ENCODE data around the gene STMN1. TPM values are rescaled to one million over a fixed set of nuclear protein-coding genes. Genes with fewer than 3 reads are reported as not detected.

The STMN1 gene
- total and polyA plus RNA-seq, 2 of the 8 experiments (the other 6 are each of a cell fraction or from before 2014, with no cell fraction given): 116 to 564 TPM

GRCh38 chr1:25899792-25900191 lies 6.4 kb downstream of the STMN1 start (continued):
- TF ChIP-seq, protein P1, sequence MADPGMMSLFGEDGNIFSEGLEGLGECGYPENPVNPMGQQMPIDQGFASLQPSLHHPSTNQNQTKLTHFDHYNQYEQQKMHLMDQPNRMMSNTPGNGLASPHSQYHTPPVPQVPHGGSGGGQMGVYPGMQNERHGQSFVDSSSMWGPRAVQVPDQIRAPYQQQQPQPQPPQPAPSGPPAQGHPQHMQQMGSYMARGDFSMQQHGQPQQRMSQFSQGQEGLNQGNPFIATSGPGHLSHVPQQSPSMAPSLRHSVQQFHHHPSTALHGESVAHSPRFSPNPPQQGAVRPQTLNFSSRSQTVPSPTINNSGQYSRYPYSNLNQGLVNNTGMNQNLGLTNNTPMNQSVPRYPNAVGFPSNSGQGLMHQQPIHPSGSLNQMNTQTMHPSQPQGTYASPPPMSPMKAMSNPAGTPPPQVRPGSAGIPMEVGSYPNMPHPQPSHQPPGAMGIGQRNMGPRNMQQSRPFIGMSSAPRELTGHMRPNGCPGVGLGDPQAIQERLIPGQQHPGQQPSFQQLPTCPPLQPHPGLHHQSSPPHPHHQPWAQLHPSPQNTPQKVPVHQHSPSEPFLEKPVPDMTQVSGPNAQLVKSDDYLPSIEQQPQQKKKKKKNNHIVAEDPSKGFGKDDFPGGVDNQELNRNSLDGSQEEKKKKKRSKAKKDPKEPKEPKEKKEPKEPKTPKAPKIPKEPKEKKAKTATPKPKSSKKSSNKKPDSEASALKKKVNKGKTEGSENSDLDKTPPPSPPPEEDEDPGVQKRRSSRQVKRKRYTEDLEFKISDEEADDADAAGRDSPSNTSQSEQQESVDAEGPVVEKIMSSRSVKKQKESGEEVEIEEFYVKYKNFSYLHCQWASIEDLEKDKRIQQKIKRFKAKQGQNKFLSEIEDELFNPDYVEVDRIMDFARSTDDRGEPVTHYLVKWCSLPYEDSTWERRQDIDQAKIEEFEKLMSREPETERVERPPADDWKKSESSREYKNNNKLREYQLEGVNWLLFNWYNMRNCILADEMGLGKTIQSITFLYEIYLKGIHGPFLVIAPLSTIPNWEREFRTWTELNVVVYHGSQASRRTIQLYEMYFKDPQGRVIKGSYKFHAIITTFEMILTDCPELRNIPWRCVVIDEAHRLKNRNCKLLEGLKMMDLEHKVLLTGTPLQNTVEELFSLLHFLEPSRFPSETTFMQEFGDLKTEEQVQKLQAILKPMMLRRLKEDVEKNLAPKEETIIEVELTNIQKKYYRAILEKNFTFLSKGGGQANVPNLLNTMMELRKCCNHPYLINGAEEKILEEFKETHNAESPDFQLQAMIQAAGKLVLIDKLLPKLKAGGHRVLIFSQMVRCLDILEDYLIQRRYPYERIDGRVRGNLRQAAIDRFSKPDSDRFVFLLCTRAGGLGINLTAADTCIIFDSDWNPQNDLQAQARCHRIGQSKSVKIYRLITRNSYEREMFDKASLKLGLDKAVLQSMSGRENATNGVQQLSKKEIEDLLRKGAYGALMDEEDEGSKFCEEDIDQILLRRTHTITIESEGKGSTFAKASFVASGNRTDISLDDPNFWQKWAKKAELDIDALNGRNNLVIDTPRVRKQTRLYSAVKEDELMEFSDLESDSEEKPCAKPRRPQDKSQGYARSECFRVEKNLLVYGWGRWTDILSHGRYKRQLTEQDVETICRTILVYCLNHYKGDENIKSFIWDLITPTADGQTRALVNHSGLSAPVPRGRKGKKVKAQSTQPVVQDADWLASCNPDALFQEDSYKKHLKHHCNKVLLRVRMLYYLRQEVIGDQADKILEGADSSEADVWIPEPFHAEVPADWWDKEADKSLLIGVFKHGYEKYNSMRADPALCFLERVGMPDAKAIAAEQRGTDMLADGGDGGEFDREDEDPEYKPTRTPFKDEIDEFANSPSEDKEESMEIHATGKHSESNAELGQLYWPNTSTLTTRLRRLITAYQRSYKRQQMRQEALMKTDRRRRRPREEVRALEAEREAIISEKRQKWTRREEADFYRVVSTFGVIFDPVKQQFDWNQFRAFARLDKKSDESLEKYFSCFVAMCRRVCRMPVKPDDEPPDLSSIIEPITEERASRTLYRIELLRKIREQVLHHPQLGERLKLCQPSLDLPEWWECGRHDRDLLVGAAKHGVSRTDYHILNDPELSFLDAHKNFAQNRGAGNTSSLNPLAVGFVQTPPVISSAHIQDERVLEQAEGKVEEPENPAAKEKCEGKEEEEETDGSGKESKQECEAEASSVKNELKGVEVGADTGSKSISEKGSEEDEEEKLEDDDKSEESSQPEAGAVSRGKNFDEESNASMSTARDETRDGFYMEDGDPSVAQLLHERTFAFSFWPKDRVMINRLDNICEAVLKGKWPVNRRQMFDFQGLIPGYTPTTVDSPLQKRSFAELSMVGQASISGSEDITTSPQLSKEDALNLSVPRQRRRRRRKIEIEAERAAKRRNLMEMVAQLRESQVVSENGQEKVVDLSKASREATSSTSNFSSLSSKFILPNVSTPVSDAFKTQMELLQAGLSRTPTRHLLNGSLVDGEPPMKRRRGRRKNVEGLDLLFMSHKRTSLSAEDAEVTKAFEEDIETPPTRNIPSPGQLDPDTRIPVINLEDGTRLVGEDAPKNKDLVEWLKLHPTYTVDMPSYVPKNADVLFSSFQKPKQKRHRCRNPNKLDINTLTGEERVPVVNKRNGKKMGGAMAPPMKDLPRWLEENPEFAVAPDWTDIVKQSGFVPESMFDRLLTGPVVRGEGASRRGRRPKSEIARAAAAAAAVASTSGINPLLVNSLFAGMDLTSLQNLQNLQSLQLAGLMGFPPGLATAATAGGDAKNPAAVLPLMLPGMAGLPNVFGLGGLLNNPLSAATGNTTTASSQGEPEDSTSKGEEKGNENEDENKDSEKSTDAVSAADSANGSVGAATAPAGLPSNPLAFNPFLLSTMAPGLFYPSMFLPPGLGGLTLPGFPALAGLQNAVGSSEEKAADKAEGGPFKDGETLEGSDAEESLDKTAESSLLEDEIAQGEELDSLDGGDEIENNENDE (IDR thresholded peaks at IDR 0.05; ENCODE audit: insufficient replicate concordance, low read length): no peak
- no peak for TF ChIP-seq YY1 (IDR thresholded peaks at IDR 0.05; ENCODE audit: low read depth, low read length)
- TF ChIP-seq CBX8 (IDR thresholded peaks at IDR 0.05; ENCODE audit: borderline replicate concordance, low read depth, low read length): no peak

All from H1 (cell line).